ENCODE measurements around the gene RAB43. TPM values are rescaled to one million over a fixed set of nuclear protein-coding genes. Genes with fewer than 3 reads are reported as not detected.
A peak's percentile ranks its signal among the peaks of the same experiment; 100 is the strongest.

The RAB43 gene
- total RNA-seq, 1 donor from 2014 or later, result 10.4 TPM

- DNase-seq, result no peak
These were observed 60.3 kb downstream of the RAB43 start for GRCh38 chr3:129061023-129061887.

- no peak for DNase-seq
These were observed 61.2 kb downstream of the RAB43 start, which contains the start of gene GP9 for GRCh38 chr3:129060276-129061022. Gene GP9, plus strand, starts transcription at chr3:129060779. Its CDS starts 961 bp downstream, at chr3:129061740.

- no peak for DNase-seq
These were observed 62.2 kb downstream of the RAB43 start for GRCh38 chr3:129059311-129059958.

GRCh38 chr3:129058441-129059200 is 63.0 kb downstream of the RAB43 start:
- peak; percentile 42 for DNase-seq

GRCh38 chr3:129057249-129057648 is 64.4 kb downstream of the RAB43 start:
- DNase-seq, result no peak

GRCh38 chr3:129056451-129057173 is 65.0 kb downstream of the RAB43 start:
- DNase-seq, result no peak

- DNase-seq, result no peak
These were observed 66.9 kb downstream of the RAB43 start for GRCh38 chr3:129054605-129055104.

- peak; percentile 37 for DNase-seq
These were observed 68.9 kb downstream of the RAB43 start for GRCh38 chr3:129052675-129053074.

- DNase-seq, result no peak
These were observed 69.7 kb downstream of the RAB43 start for GRCh38 chr3:129051871-129052340.

- DNase-seq, result no peak
These were observed 70.9 kb downstream of the RAB43 start for GRCh38 chr3:129050556-129051295.

- DNase-seq, result no peak
These were observed 74.1 kb downstream of the RAB43 start for GRCh38 chr3:129047553-129047839.

GRCh38 chr3:129046732-129047552 is 74.7 kb downstream of the RAB43 start:
- no peak for DNase-seq

GRCh38 chr3:129046037-129046731 is 75.4 kb downstream of the RAB43 start:
- no peak for DNase-seq

GRCh38 chr3:129045675-129046036 is 75.9 kb downstream of the RAB43 start:
- DNase-seq, result no peak

- DNase-seq, result no peak
These were observed 80.9 kb downstream of the RAB43 start for GRCh38 chr3:129040579-129041300.

GRCh38 chr3:129040039-129040336 is 81.6 kb downstream of the RAB43 start:
- no peak for DNase-seq

GRCh38 chr3:129039271-129040038 is 82.1 kb downstream of the RAB43 start:
- DNase-seq, result peak; percentile 81
